H1 (cell line): Measurements from ENCODE around the gene TYK2. TPM values are rescaled to one million over a fixed set of nuclear protein-coding genes. Genes with fewer than 3 reads are reported as not detected.

Experiments used
- CTCF ChIA-PET: fragments of 300-600 bp; sonication (Branson Sonifier 250); formaldehyde crosslinking; loops from one replicate; lab custom pipeline; 2021; ENCODE audit not compliant: partially characterized antibody; lab: Charles Lee
- POLR2A ChIA-PET: fragments of 300-600 bp; sonication (Branson Sonifier 250); formaldehyde crosslinking; loops from one replicate; lab custom pipeline; 2021; ENCODE audit warnings: inconsistent platforms; ENCODE audit not compliant: partially characterized antibody; lab: Charles Lee
- DNase-seq, 2 experiments: peaks; one replicate each; pipeline versions ENCODE4 v3.0.0 to v3.0.0-alpha.2; 2010 to 2022; ENCODE audit warnings: low spot score in 2 of 2, low read depth in 1 of 2, mixed read lengths in 1 of 2
- FAIRE-seq: peaks from 2 replicates; lab custom pipeline; 2011; peaks lifted over from hg19 to GRCh38; lab: Jason Lieb, UNC
- H2AFZ ChIP-seq: 2 replicates; pipeline ENCODE4 v1.8.1; 2012; ENCODE audit warnings: low read length, inconsistent platforms
- H2AK5ac ChIP-seq: 2 replicates; pipeline ENCODE4 v1.6.1; 2013; ENCODE audit warnings: low read depth, low read length
- H2BK120ac ChIP-seq: replicated peaks from 2 replicates; pipeline ENCODE3; 2013; ENCODE audit warnings: low read depth, low read length, inconsistent platforms
- H2BK12ac ChIP-seq: 2 replicates; pipeline ENCODE4 v1.6.1; 2013; ENCODE audit warnings: low read depth, low read length
- H2BK15ac ChIP-seq: 2 replicates; pipeline ENCODE4 v1.6.1; 2013; ENCODE audit warnings: low read length
- H2BK20ac ChIP-seq: 2 replicates; pipeline ENCODE4 v1.6.1; 2013; ENCODE audit warnings: low read length
- H2BK5ac ChIP-seq: 2 replicates; pipeline ENCODE4 v1.6.1; 2013; ENCODE audit warnings: low read depth, low read length
- H3K14ac ChIP-seq: 2 replicates; pipeline ENCODE4 v1.6.1; 2013; ENCODE audit warnings: inconsistent platforms; ENCODE audit not compliant: insufficient read length
- H3K18ac ChIP-seq: 2 replicates; pipeline ENCODE4 v1.6.1; 2013; ENCODE audit warnings: low read length; ENCODE audit errors: extremely low read depth
- H3K23ac ChIP-seq: 2 replicates; pipeline ENCODE4 v1.6.1; 2013; ENCODE audit warnings: inconsistent platforms; ENCODE audit not compliant: insufficient read length
- H3K23me2 ChIP-seq: 2 replicates; pipeline ENCODE4 v1.6.1; 2013; ENCODE audit warnings: low read depth, low read length
- H3K27ac ChIP-seq: 2 replicates; pipeline ENCODE4 v1.6.1; 2011; ENCODE audit warnings: low read depth, low read length, inconsistent platforms
- H3K27me3 ChIP-seq, 4 experiments: replicated peaks in 1 of 4; 1 replicate in 1 of 4; 2 replicates in 3 of 4; pipeline versions ENCODE4 v1.6.1 to v1.8.1; 2011 to 2013; ENCODE audit warnings: low read length in 3 of 4, mild to moderate bottlenecking in 3 of 4, inconsistent platforms in 2 of 4, mixed read lengths in 2 of 4, moderate library complexity in 1 of 4; ENCODE audit not compliant: control insufficient read depth in 3 of 4, insufficient read depth in 3 of 4; ENCODE audit errors: extremely low read depth in 1 of 4
- H3K36me3 ChIP-seq, 4 experiments: 2 replicates each; pipeline versions ENCODE4 v1.6.1 to v1.8.1; 2011 to 2013; ENCODE audit warnings: mild to moderate bottlenecking in 4 of 4, low read length in 3 of 4, moderate library complexity in 2 of 4, control low read depth in 1 of 4, inconsistent platforms in 1 of 4; ENCODE audit not compliant: insufficient read depth in 4 of 4, control insufficient read depth in 2 of 4
- H3K4ac ChIP-seq: replicated peaks from 2 replicates; pipeline ENCODE3; 2013; ENCODE audit warnings: low read length, low read depth, mixed read lengths, inconsistent platforms; ENCODE audit not compliant: insufficient read length
- H3K4me1 ChIP-seq, 4 experiments: replicated peaks in 1 of 4; 1 replicate in 1 of 4; 2 replicates in 3 of 4; pipeline versions ENCODE4 v1.6.1 to v1.8.1; 2011 to 2013; ENCODE audit warnings: low read length in 3 of 4, inconsistent platforms in 2 of 4, mixed read lengths in 1 of 4; ENCODE audit not compliant: insufficient read depth in 4 of 4, control insufficient read depth in 3 of 4
- H3K4me2 ChIP-seq, 2 experiments: 2 replicates each; pipeline versions ENCODE4 v1.6.1 to v1.8.1; 2011 to 2013; ENCODE audit warnings: low read depth in 2 of 2, low read length in 2 of 2, control low read depth in 1 of 2, inconsistent platforms in 1 of 2, mild to moderate bottlenecking in 1 of 2; ENCODE audit not compliant: insufficient read depth in 1 of 2
- H3K4me3 ChIP-seq, 4 experiments: fragments of 200-600, 300-600 bp in 1 of 4; sonication (generic), shearing (Covaris generic), sonication (Bioruptor Twin) in 1 of 4; 2 replicates each; pipeline versions ENCODE4 v1.5.1 to v1.8.1; 2011 to 2016; ENCODE audit warnings: low read length in 4 of 4, low read depth in 3 of 4, control low read depth in 2 of 4, inconsistent platforms in 2 of 4, mild to moderate bottlenecking in 2 of 4, mixed read lengths in 1 of 4, moderate library complexity in 1 of 4; ENCODE audit not compliant: insufficient read depth in 2 of 4; ENCODE audit errors: extremely low read depth in 1 of 4
- H3K56ac ChIP-seq: replicated peaks from 2 replicates; pipeline ENCODE3; 2013; ENCODE audit warnings: low read depth, mild to moderate bottlenecking, mixed read lengths, low read length, inconsistent platforms; ENCODE audit not compliant: insufficient read length
- H3K79me1 ChIP-seq: 2 replicates; pipeline ENCODE4 v1.6.1; 2013; ENCODE audit warnings: low read depth, low read length, control low read depth
- H3K79me2 ChIP-seq, 2 experiments: 2 replicates each; pipeline versions ENCODE4 v1.6.1 to v1.8.1; 2012 to 2013; ENCODE audit warnings: low read length in 2 of 2, mild to moderate bottlenecking in 2 of 2, inconsistent platforms in 1 of 2; ENCODE audit not compliant: insufficient read depth in 2 of 2, control insufficient read depth in 1 of 2
- H3K9ac ChIP-seq, 4 experiments: replicated peaks in 1 of 4; 1 replicate in 1 of 4; 2 replicates in 3 of 4; pipeline versions ENCODE4 v1.6.1 to v1.8.1; 2011 to 2013; ENCODE audit warnings: low read depth in 3 of 4, low read length in 3 of 4, control low read depth in 2 of 4, mild to moderate bottlenecking in 2 of 4, moderate library complexity in 2 of 4, inconsistent platforms in 1 of 4; ENCODE audit errors: extremely low read depth in 1 of 4
- H3K9me3 ChIP-seq, 2 experiments: 2 replicates each; pipeline versions ENCODE4 v1.6.1 to v1.8.1; 2012 to 2013; ENCODE audit warnings: mild to moderate bottlenecking in 2 of 2, moderate library complexity in 2 of 2, control low read depth in 1 of 2, inconsistent platforms in 1 of 2, low read depth in 1 of 2, low read length in 1 of 2, mixed read lengths in 1 of 2; ENCODE audit not compliant: insufficient read depth in 2 of 2
- H4K20me1 ChIP-seq, 2 experiments: replicated peaks in 1 of 2; 2 replicates each; pipeline versions ENCODE3 to v1.8.1; 2011 to 2013; ENCODE audit warnings: inconsistent platforms in 2 of 2, low read length in 2 of 2, mild to moderate bottlenecking in 1 of 2; ENCODE audit not compliant: insufficient read depth in 2 of 2, control insufficient read depth in 1 of 2
- H4K5ac ChIP-seq: 2 replicates; pipeline ENCODE4 v1.6.1; 2013; ENCODE audit warnings: low read length, low read depth, mixed read lengths, inconsistent platforms; ENCODE audit not compliant: insufficient read length
- H4K8ac ChIP-seq: 2 replicates; pipeline ENCODE4 v1.8.0; 2013; ENCODE audit warnings: mild to moderate bottlenecking, moderate library complexity, low read length, inconsistent platforms; ENCODE audit not compliant: insufficient read depth; ENCODE audit errors: extremely low read depth
- H4K91ac ChIP-seq: replicated peaks from 2 replicates; pipeline ENCODE3; 2013; ENCODE audit warnings: low read length, mixed read lengths, inconsistent platforms; ENCODE audit not compliant: insufficient read length
- BCL11A ChIP-seq, 2 experiments: IDR thresholded peaks; one replicate each; pipeline ENCODE4 v1.6.1; 2011; ENCODE audit warnings: low read depth in 2 of 2, low read length in 2 of 2, mild to moderate bottlenecking in 2 of 2
- CBX5 ChIP-seq: fragments of 300-800, 300-1000 bp; sonication (generic); IDR thresholded peaks from 2 replicates; pipeline ENCODE4 v1.7.1; 2016; ENCODE audit warnings: antibody characterized with exemption, low read length, low read depth
- GTF2F1 ChIP-seq: IDR thresholded peaks from 2 replicates; pipeline ENCODE4 v1.6.1; 2012; ENCODE audit warnings: low read depth, low read length, improper control_type of control experiment, borderline replicate concordance
- JUN ChIP-seq: IDR thresholded peaks from 2 replicates; pipeline ENCODE4 v1.6.1; 2011; ENCODE audit warnings: low read depth, mild to moderate bottlenecking, improper control_type of control experiment, low read length
- KDM1A ChIP-seq: fragments of 200-600, 300-600 bp; sonication (generic); IDR thresholded peaks from 2 replicates; pipeline ENCODE4 v1.7.1; 2016; ENCODE audit warnings: mild to moderate bottlenecking, low read length, borderline replicate concordance
- NANOG ChIP-seq: IDR thresholded peaks from 2 replicates; pipeline ENCODE4 v1.6.1; 2011; ENCODE audit warnings: low read length, low read depth, mild to moderate bottlenecking, inconsistent platforms; ENCODE audit not compliant: insufficient read depth, poor library complexity, severe bottlenecking
- NRF1 ChIP-seq: IDR thresholded peaks from 2 replicates; pipeline ENCODE4 v1.6.1; 2011; ENCODE audit warnings: mild to moderate bottlenecking, low read depth, low read length, improper control_type of control experiment
- RFX5 ChIP-seq: IDR thresholded peaks from 2 replicates; pipeline ENCODE4 v1.6.1; 2011; ENCODE audit warnings: low read depth, low read length, improper control_type of control experiment, borderline replicate concordance
- SP1 ChIP-seq: IDR thresholded peaks from 2 replicates; pipeline ENCODE4 v1.6.1; 2011; ENCODE audit warnings: low read depth, low read length
- SRF ChIP-seq: IDR thresholded peaks from 2 replicates; pipeline ENCODE4 v1.6.1; 2011; ENCODE audit warnings: mild to moderate bottlenecking, low read depth, low read length, moderate library complexity
- WGBS, 2 experiments: shearing (Covaris generic) in 1 of 2; methylation state at CpG; one replicate each; pipeline versions ENCODE4 v1.1.6 to v1.1.7; 2013 to 2015; ENCODE audit warnings: low lambda C conversion rate in 2 of 2, mixed read lengths in 2 of 2, inconsistent platforms in 1 of 2, low coverage in 1 of 2, missing lambda C conversion rate in 1 of 2; ENCODE audit not compliant: insufficient replicate concordance in 2 of 2, insufficient coverage in 1 of 2, insufficient read length in 1 of 2; ENCODE audit errors: extremely low coverage in 1 of 2, missing lambda C conversion rate in 1 of 2; 5-methylcytosine and 5-hydroxymethylcytosine counted together
- polyA plus RNA-seq, 7 experiments: library from polyadenylated mRNA; depleted of rRNA in 3 of 7; stranded (reverse) in 5 of 7; unstranded in 2 of 7; fragments of >200 nt in 5 of 7; fragments of 200-250 nt in 2 of 7; gene quantifications; 1 replicate in 5 of 7; 2 replicates in 1 of 7; 4 replicates in 1 of 7; pipeline versions ENCODE4 v1.2.1 to v1.2.3, GENCODE V29; 2011 to 2013; ENCODE audit warnings: missing spikeins in 2 of 7, mixed read lengths in 2 of 7
- total RNA-seq: library from RNA; stranded (reverse); fragmentation: NEBNext Ultra II Directional; extraction: Animal tissue kit (Norgen Biotek cat#: 25700); gene quantifications from 2 replicates; pipeline ENCODE4 v1.2.1, GENCODE V29; 2021

TYK2 gene
- total and polyA plus RNA-seq, 2 of the 8 experiments (the other 6 are each of a cell fraction or from before 2014, with no cell fraction given), result 32.1 to 40.8 TPM

DNA sequence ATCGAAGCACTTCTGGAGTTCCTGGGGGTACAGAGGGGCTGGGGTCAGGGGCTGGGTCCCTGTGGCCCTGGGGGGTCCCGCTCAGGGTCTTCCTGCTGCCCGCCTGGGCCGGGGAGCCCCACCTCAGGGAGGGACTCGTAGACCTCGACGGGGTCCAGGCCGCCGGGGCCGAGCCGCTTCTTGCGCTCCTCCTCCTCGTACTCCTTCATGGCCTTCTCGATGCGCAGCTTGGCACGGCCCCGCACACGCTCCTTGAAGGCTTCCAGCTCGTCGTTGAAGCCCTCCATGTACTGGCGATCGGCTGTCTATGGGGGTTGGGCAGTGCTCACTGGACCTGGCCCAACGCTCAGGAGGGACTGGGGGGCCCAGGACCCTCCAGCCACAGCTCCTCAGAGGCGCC is 12.8 kb upstream of the TYK2 start:
- Histone ChIP-seq H2BK120ac (no peak overlapping the region), H3K4me1 (peaks cover 0 to 3% (median 0%) of the 10 kb centered on the region in 4 experiments; a peak in 1 of 7 replicates), H3K4me3 (no peak overlapping the region), H3K36me3 (peaks cover 0 to 44% (median 20%) of the 10 kb centered on the region in 4 experiments; a peak in 7 of 8 replicates), H3K27ac (no peak overlapping the region), H4K5ac (no peak overlapping the region), H3K9me3 (no peaks in the 10 kb centered on the region), H3K79me2 (peaks cover 0 to 11% of the 10 kb centered on the region in 2 experiments; a peak in 1 of 4 replicates), H2AK5ac (no peak overlapping the region), H3K4ac (no peak overlapping the region), H3K23ac (no peak overlapping the region), H3K18ac (no peak overlapping the region), H3K56ac (no peak overlapping the region), H3K14ac (no peak overlapping the region), H4K20me1 (peaks cover 12 to 18% of the 10 kb centered on the region in 2 experiments), H2AFZ (no peak overlapping the region), H3K23me2 (no peaks in the 10 kb centered on the region), H2BK20ac (no peak overlapping the region), H3K9ac (no peak overlapping the region), H4K91ac (no peak overlapping the region), H3K27me3 (no peaks in the 10 kb centered on the region), H3K79me1 (peaks cover 3% of the 10 kb centered on the region; the same call in 1 of the 2 replicates), H2BK15ac (no peak overlapping the region), H2BK12ac (no peak overlapping the region), H4K8ac (no peak overlapping the region), H3K4me2 (no peak overlapping the region), H2BK5ac (no peak overlapping the region)
- ChIA-PET POLR2A (interaction anchor here (1.8 kb wide), 1 partner anchor 123 kb away, joined by 7 read pairs; the partner anchor contains the start of gene ICAM1), CTCF (interaction anchor here (1.1 to 5.5 kb wide), 7 partner anchors 11 to 133 kb away, joined by 3 to 63 read pairs (median 4); partner anchors contain the start of genes CDC37, ICAM1 and ICAM5)
- DNase-seq (no peak), FAIRE-seq (no peak)
- TF ChIP-seq KDM1A, result no peak
- TF ChIP-seq NRF1, result no peak
- TF ChIP-seq JUN, result no peak
- no peak for TF ChIP-seq BCL11A (IDR thresholded peaks at IDR 0.05; ENCODE audit: low read depth in 2 of 2, low read length in 2 of 2)
- TF ChIP-seq NANOG, result no peak
- no peak for TF ChIP-seq GTF2F1
- TF ChIP-seq SP1, result no peak
- no peak for TF ChIP-seq RFX5
- TF ChIP-seq CBX5, result no peak
- TF ChIP-seq SRF, result no peak
- WGBS, 2 experiments, result 93% methylated on average over 12 of the region's 24 CpGs; no CpG with 5 or more reads in 1 of the 2 experiments
